PFSK-1 (cell line): ENCODE results near the gene LSP1.

Source experiments
- FOXP2 ChIP-seq: optimal IDR thresholded peaks from 2 replicates; pipeline ENCODE3; 2011; ENCODE audit warnings: borderline replicate concordance, control low read depth, inconsistent platforms; ENCODE audit not compliant: insufficient read depth; ENCODE audit errors: extremely low read length, extremely low read depth
- POLR2AphosphoS5 ChIP-seq: IDR thresholded peaks from 2 replicates; pipeline ENCODE4 v1.6.1; 2012; ENCODE audit warnings: low read depth, mild to moderate bottlenecking, control low read depth, low read length, moderate library complexity
- REST ChIP-seq, 2 experiments: IDR thresholded peaks; 2 replicates each; pipeline versions ENCODE4 v1.6.1 to v1.8.0; 2011 to 2012; ENCODE audit warnings: low read depth in 2 of 2, low read length in 2 of 2, control low read depth in 1 of 2, inconsistent platforms in 1 of 2, mild to moderate bottlenecking in 1 of 2, moderate library complexity in 1 of 2; ENCODE audit not compliant: insufficient read depth in 1 of 2
- SIN3A ChIP-seq: IDR thresholded peaks from 2 replicates; pipeline ENCODE4 v1.6.1; 2012; ENCODE audit warnings: mild to moderate bottlenecking, low read length, moderate library complexity, borderline replicate concordance; ENCODE audit not compliant: insufficient read depth
- TAF1 ChIP-seq: IDR thresholded peaks from 2 replicates; pipeline ENCODE4 v1.6.1; 2012; ENCODE audit warnings: low read length, control low read depth, borderline replicate concordance; ENCODE audit not compliant: insufficient read depth

The LSP1 gene

GRCh38 chr11:1894759-1895158 is 41.9 kb downstream of the LSP1 start:
- TF ChIP-seq TAF1 (no peak), SIN3A (no peak), POLR2AphosphoS5 (no peak), REST (IDR thresholded peaks at IDR 0.05; ENCODE audit: insufficient read depth in 1 of 2, low read depth in 2 of 2, low read length in 2 of 2) (no peak), FOXP2 (no peak)

- TF ChIP-seq TAF1 (no peak), SIN3A (no peak)
These were observed 43.6 kb downstream of the LSP1 start for GRCh38 chr11:1896468-1896867.

DNA sequence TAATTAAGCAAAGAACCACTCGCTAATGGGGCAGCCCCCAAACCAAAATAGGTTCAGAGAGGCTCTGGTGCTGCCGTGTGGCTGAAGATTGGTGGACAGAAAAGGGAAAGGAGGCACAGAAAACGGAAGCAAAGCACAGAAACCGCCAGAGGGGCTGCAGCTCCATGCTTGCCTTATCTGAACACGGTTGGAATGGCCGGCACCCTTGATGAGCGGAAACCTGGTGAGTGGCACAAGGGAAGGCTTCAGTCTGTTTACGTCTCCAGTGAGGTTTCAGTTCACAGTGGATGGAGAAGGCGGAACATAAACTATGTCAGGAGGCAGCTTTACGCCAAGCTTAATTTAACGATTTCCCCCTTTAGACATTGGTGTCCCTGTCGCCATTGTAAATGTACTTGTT is 44.0 kb downstream of the LSP1 start:
- TF ChIP-seq FOXP2 (no peak), TAF1 (no peak), REST (IDR thresholded peaks at IDR 0.05; ENCODE audit: insufficient read depth in 1 of 2, low read depth in 2 of 2, low read length in 2 of 2) (no peak), SIN3A (no peak), POLR2AphosphoS5 (no peak)

GRCh38 chr11:1899090-1899489 is 46.2 kb downstream of the LSP1 start:
- TF ChIP-seq FOXP2 (no peak), SIN3A (no peak), TAF1 (no peak), REST (IDR thresholded peaks at IDR 0.05; ENCODE audit: insufficient read depth in 1 of 2, low read depth in 2 of 2, low read length in 2 of 2) (no peak), POLR2AphosphoS5 (no peak)

GRCh38 chr11:1899686-1900085 is 46.8 kb downstream of the LSP1 start:
- no peak for TF ChIP-seq POLR2AphosphoS5
- no peak for TF ChIP-seq REST (IDR thresholded peaks at IDR 0.05; ENCODE audit: insufficient read depth in 1 of 2, low read depth in 2 of 2, low read length in 2 of 2)
- no peak for TF ChIP-seq SIN3A
- TF ChIP-seq FOXP2: no peak
- no peak for TF ChIP-seq TAF1

- TF ChIP-seq FOXP2 (no peak), TAF1 (no peak), REST (IDR thresholded peaks at IDR 0.05; ENCODE audit: insufficient read depth in 1 of 2, low read depth in 2 of 2, low read length in 2 of 2) (no peak), SIN3A (no peak), POLR2AphosphoS5 (no peak)
These were observed 53.3 kb downstream of the LSP1 start for GRCh38 chr11:1906181-1906580.
